MM.1S (cell line): Measurements from ENCODE around the gene MBP.

Experiments used
- DNase-seq: peaks from one replicate; pipeline ENCODE4 v3.0.0-alpha.2; 2015
- H2AFZ ChIP-seq: fragments of 300-600 bp; sonication (generic); 2 replicates; pipeline ENCODE4 v1.6.0; 2016; ENCODE audit warnings: antibody characterized with exemption, low read length
- H3F3A ChIP-seq: fragments of 300-600 bp; sonication (generic); 2 replicates; pipeline ENCODE4 v1.6.1; 2016; ENCODE audit warnings: mild to moderate bottlenecking, antibody characterized with exemption, low read length, moderate library complexity, mixed read lengths; ENCODE audit not compliant: insufficient read depth
- H3K27ac ChIP-seq: fragments of 300-600 bp; sonication (generic); 2 replicates; pipeline ENCODE4 v1.5.1; 2016; ENCODE audit warnings: mild to moderate bottlenecking, low read length
- H3K27me3 ChIP-seq: fragments of 300-600 bp; sonication (generic); replicated peaks from 2 replicates; pipeline ENCODE4 v1.6.0; 2016; ENCODE audit warnings: low read length; ENCODE audit not compliant: insufficient read depth
- H3K36me3 ChIP-seq: fragments of 300-600 bp; sonication (generic); replicated peaks from 2 replicates; pipeline ENCODE4 v1.6.1; 2016; ENCODE audit warnings: mild to moderate bottlenecking, low read length, mixed read lengths; ENCODE audit not compliant: insufficient read depth
- H3K4me1 ChIP-seq: fragments of 300-600 bp; sonication (generic); 2 replicates; pipeline ENCODE4 v1.6.1; 2016; ENCODE audit warnings: low read length, mixed read lengths
- H3K4me2 ChIP-seq: fragments of 300-600 bp; sonication (generic); 2 replicates; pipeline ENCODE4 v1.6.0; 2016; ENCODE audit warnings: low read depth, low read length
- H3K4me3 ChIP-seq: fragments of 300-600 bp; sonication (generic); 2 replicates; pipeline ENCODE4 v1.5.1; 2016; ENCODE audit warnings: low read length, mixed read lengths
- H3K79me2 ChIP-seq: fragments of 300-600 bp; sonication (generic); 2 replicates; pipeline ENCODE4 v1.6.1; 2016; ENCODE audit warnings: mixed run types, low read length, mixed read lengths
- H3K9ac ChIP-seq: fragments of 300-600 bp; sonication (generic); 2 replicates; pipeline ENCODE4 v1.6.1; 2016; ENCODE audit warnings: low read length, mixed read lengths
- H3K9me2 ChIP-seq: fragments of 300-600 bp; sonication (generic); replicated peaks from 2 replicates; pipeline ENCODE4 v1.6.1; 2016; ENCODE audit warnings: mild to moderate bottlenecking, low read length, mixed read lengths; ENCODE audit not compliant: insufficient read depth
- H3K9me3 ChIP-seq: fragments of 300-600 bp; sonication (generic); replicated peaks from 2 replicates; pipeline ENCODE4 v1.6.1; 2016; ENCODE audit warnings: mild to moderate bottlenecking, low read length, mixed read lengths; ENCODE audit not compliant: insufficient read depth
- H4K20me1 ChIP-seq: fragments of 300-600 bp; sonication (generic); 2 replicates; pipeline ENCODE4 v1.6.1; 2016; ENCODE audit warnings: mild to moderate bottlenecking, low read length, moderate library complexity, mixed read lengths; ENCODE audit not compliant: insufficient read depth
- EZH2 ChIP-seq: fragments of 300-600 bp; sonication (generic); optimal IDR thresholded peaks from 2 replicates; pipeline ENCODE3; 2017; ENCODE audit warnings: low read depth, mild to moderate bottlenecking, antibody characterized with exemption, low read length, mixed read lengths
- EZH2phosphoT487 ChIP-seq: fragments of 300-600 bp; sonication (generic); IDR thresholded peaks from 2 replicates; pipeline ENCODE4 v1.6.1; 2018; ENCODE audit warnings: antibody characterized with exemption, low read length
- TF ChIP-seq, protein P1 (sequence below): fragments of 300-600 bp; sonication (generic); IDR thresholded peaks from 2 replicates; pipeline ENCODE4 v1.5.1; 2016; ENCODE audit warnings: antibody characterized with exemption, low read length, mixed read lengths

The MBP gene

GRCh38 chr18:77168811-77169311 lies 36.3 kb upstream of the MBP start:
- H3K4me1 ChIP-seq: no peaks in the 10 kb centered on the region
- H2AFZ ChIP-seq: no peak overlapping the region
- no peak overlapping the region for H3K27ac ChIP-seq
- no peak overlapping the region for H3K4me3 ChIP-seq
- H3K27me3 ChIP-seq: no peaks in the 10 kb centered on the region
- H3K4me2 ChIP-seq: no peak overlapping the region
- H3K9me3 ChIP-seq: no peaks in the 10 kb centered on the region
- no peak overlapping the region for H3K9ac ChIP-seq
- H3K9me2 ChIP-seq: no peaks in the 10 kb centered on the region
- no peaks in the 10 kb centered on the region for H3K36me3 ChIP-seq
- H3K79me2 ChIP-seq: no peaks in the 10 kb centered on the region
- no peak for DNase-seq
- TF ChIP-seq EZH2 (no peak), EZH2phosphoT487 (no peak)
- TF ChIP-seq, protein P1, sequence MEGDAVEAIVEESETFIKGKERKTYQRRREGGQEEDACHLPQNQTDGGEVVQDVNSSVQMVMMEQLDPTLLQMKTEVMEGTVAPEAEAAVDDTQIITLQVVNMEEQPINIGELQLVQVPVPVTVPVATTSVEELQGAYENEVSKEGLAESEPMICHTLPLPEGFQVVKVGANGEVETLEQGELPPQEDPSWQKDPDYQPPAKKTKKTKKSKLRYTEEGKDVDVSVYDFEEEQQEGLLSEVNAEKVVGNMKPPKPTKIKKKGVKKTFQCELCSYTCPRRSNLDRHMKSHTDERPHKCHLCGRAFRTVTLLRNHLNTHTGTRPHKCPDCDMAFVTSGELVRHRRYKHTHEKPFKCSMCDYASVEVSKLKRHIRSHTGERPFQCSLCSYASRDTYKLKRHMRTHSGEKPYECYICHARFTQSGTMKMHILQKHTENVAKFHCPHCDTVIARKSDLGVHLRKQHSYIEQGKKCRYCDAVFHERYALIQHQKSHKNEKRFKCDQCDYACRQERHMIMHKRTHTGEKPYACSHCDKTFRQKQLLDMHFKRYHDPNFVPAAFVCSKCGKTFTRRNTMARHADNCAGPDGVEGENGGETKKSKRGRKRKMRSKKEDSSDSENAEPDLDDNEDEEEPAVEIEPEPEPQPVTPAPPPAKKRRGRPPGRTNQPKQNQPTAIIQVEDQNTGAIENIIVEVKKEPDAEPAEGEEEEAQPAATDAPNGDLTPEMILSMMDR: no peak
- H4K20me1 ChIP-seq: no peaks in the 10 kb centered on the region
- no peaks in the 10 kb centered on the region for H3F3A ChIP-seq

DNA sequence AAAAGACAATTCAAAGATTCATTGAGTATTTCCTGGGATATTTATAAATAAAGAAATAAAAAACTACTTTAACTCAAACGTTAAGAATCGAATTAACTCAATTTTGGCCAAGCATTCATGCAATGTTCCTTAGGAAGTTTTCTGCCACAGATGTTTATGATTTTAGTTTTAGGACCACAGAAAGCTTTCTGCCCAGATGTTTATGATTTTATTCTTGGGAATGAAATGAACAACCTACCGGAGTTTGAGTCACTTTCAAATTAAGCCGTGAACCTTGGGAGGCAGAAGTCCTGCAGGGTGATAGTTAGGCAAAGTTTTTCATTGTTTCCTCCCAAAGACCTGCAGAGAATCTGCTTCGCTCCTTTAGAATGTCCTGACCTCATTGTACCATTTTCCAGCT lies 34.7 kb upstream of the MBP start:
- H3K27ac ChIP-seq: no peak overlapping the region
- no peaks in the 10 kb centered on the region for H3K36me3 ChIP-seq
- H4K20me1 ChIP-seq: no peaks in the 10 kb centered on the region
- H3K4me2 ChIP-seq: no peak overlapping the region
- H3K4me3 ChIP-seq: no peak overlapping the region
- H2AFZ ChIP-seq: no peak overlapping the region
- H3K79me2 ChIP-seq: no peaks in the 10 kb centered on the region
- H3K27me3 ChIP-seq: no peaks in the 10 kb centered on the region
- no peaks in the 10 kb centered on the region for H3K4me1 ChIP-seq
- TF ChIP-seq EZH2phosphoT487 (no peak), EZH2 (no peak)
- TF ChIP-seq, protein P1: no peak
- no peak for DNase-seq
- H3K9me3 ChIP-seq: no peaks in the 10 kb centered on the region
- no peaks in the 10 kb centered on the region for H3K9me2 ChIP-seq
- no peak overlapping the region for H3K9ac ChIP-seq
- H3F3A ChIP-seq: no peaks in the 10 kb centered on the region

DNA sequence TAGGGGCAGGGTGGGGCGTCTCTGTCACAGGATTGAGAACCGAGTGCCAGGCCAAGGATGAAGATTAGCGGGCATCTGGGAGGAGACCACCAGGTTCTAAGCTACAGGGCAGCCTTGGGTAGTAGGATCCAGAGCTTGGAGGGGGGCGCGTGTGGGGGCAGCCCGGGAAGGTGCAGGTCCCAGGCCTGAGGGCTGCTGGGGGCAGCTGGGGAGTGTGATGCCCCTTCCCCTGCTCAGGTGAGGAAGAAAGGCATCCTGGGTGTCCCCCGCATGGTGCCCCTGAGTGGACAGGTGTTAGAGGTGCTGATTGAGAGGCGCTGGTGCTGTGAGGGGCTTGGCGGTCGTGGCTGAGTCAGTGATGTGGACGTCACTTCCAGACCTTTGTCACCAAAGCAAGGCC lies 33.9 kb upstream of the MBP start:
- H3K4me2 ChIP-seq: no peak overlapping the region
- H3K27ac ChIP-seq: no peak overlapping the region
- H3K36me3 ChIP-seq: no peaks in the 10 kb centered on the region
- no peak overlapping the region for H3K9ac ChIP-seq
- no peaks in the 10 kb centered on the region for H3K9me2 ChIP-seq
- H2AFZ ChIP-seq: no peak overlapping the region
- H3K4me3 ChIP-seq: no peak overlapping the region
- no peak for DNase-seq
- no peaks in the 10 kb centered on the region for H3F3A ChIP-seq
- no peaks in the 10 kb centered on the region for H3K4me1 ChIP-seq
- H3K9me3 ChIP-seq: no peaks in the 10 kb centered on the region
- TF ChIP-seq EZH2 (no peak), EZH2phosphoT487 (no peak)
- TF ChIP-seq, protein P1: no peak
- no peaks in the 10 kb centered on the region for H3K79me2 ChIP-seq
- H4K20me1 ChIP-seq: no peaks in the 10 kb centered on the region
- H3K27me3 ChIP-seq: no peaks in the 10 kb centered on the region
